EL (cell line): ENCODE results near the gene SPATA6L.
"Not testable (repeated sequence)": the region's sequence is repeated elsewhere in the genome, so short reads cannot be mapped to it uniquely, and the experiment has no call there.

Source experiments
- DNase-seq: peaks from one replicate; pipeline ENCODE4 v3.0.0-alpha.2; 2016

The SPATA6L gene

GRCh38 chr9:4622016-4622415 is 44.3 kb downstream of the SPATA6L start:
- no peak for DNase-seq

- DNase-seq: peak; percentile 43
Measured at GRCh38 chr9:4620881-4621555, 45.3 kb downstream of the SPATA6L start.

GRCh38 chr9:4620057-4620765 is 46.1 kb downstream of the SPATA6L start:
- DNase-seq: no peak

DNA sequence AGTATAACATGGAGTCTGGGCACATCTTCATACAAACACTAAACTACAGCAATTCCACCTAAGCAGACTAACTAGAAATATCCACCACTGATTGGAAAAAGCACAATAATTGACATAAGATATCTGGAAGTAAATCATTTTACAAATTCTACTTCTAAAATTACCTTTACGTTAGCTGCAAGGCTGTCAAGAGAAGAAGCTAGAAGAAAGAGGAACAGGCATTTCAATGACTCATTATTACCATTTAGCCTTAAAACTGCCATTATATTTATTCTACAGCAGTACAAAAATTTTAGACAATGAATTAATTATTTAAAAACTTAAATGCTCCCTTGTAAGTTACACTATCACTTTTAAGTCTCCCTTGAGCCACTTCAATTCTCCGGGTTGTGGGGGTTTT is 47.6 kb downstream of the SPATA6L start:
- no peak for DNase-seq

DNA sequence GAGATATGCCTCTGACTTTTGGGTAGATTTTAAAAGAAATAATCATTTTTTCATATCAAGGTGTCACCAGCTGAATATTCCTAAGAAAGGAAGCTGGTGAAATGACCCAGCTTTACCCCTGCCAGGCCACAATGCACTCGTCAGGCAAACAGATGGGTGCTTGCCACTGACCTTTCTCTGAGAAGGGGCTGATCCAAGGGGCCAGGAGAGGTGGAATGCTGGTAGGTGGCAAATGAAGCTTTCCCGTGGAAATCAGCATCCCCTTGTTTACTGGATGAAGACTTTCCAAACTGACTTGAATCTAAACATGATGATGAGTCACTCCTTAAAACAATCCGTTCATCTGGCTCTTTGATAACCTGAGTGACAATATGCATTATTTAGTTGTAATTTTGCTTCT is 48.5 kb downstream of the SPATA6L start:
- DNase-seq: no peak

DNA sequence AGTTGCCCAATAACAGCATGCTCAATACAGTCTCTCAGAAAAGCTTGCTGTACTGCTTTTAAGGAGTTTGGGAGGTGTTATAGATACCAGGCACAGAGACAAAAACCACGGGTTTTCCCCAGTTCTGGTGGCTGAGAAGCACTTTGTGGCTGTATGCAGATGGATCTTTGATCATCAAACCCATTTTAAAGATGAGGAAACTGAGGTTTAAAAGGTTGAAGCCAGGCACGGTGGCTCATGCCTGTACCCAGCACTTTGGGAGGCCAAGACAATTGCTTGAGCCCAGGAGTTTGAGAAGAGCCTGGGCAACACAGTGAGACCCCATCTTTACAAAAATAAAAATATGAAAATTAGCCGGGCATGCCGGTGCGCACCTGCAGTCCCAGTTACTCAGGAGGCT is 50.5 kb downstream of the SPATA6L start:
- no peak for DNase-seq

GRCh38 chr9:4615251-4615650 is 51.0 kb downstream of the SPATA6L start:
- peak; percentile 45 for DNase-seq

DNA sequence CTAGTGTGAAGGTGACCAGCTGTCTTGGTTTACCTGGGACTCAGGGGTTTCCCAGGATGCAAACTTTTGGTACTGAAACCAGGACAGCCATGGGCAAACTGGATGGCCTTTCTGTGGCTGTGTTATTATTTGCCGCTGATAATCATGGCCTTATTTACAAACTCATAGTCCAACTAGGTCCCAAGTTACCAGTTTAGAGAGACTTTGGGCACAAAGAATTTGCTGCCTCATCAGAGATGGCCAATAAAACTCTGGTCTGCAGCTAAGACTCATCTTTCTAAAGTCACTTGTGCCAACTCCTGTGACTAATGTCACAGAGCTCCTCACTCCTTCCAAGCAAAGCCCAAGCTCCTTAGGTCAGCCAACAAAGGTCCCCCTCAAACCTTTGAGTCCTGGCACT is 51.7 kb downstream of the SPATA6L start:
- DNase-seq: peak; percentile 13

- DNase-seq: not testable (repeated sequence)
Measured at GRCh38 chr9:4606033-4606432, 60.2 kb downstream of the SPATA6L start.

GRCh38 chr9:4604678-4605095 is 61.6 kb downstream of the SPATA6L start:
- DNase-seq: peak; percentile 65

- no peak for DNase-seq
Measured at GRCh38 chr9:4603830-4604229, 62.5 kb downstream of the SPATA6L start.

DNA sequence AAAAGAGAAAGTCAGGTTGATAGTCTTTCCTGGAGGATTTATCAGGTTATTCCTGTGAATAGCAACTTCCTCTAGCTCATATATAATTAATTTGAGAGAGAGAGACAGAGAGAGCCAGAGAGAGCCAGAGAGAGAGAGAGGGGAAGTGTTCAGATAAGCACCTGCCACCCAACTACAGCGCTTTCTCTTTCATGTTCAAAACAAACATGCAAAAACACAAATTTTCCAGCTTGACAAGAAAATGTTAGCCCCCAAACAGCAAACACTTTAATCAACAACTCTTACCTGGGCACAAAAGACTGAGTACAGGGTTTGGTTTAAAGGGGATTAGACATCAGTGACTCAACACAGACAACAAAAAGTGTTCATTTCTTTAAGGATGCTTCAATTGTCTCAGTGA is 65.9 kb downstream of the SPATA6L start:
- no peak for DNase-seq

DNA sequence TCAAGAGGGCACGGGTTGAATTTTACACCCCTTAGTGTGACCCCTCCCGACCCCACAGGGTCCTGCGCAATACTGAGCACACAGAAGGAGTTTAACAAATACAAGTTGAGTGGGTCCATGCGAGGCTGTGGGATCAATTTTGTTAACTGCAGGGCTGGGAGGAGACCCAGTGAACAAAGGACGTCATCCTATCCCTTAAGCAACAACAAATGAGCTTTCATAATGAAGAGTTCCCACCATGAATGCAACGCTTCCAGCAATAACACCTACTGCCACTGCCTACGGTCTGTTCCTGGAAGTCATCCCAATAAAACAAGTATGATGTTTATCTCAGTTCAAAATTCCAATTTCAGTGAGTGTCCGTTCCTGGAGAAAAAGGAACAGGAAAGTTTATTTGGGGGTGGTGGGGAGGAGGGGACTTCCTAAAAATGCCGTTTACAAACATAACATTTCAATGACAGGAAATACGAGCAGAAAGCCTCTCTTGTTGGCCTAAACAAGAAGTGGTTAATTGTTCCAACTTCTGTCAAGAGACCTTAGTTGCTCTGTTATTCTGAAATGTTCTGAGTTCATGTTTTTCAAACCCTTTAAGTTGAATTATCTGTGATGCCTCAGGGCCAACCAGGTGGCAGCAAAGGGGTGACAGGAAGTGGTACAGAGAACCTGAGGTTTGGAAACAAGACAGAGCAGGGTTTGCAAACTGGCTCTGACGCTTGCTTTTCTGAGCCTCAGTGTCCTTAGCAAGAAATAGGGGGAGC is 69.9 kb downstream of the SPATA6L start:
- no peak for DNase-seq

GRCh38 chr9:4594994-4595393 is 71.3 kb downstream of the SPATA6L start:
- no peak for DNase-seq

DNA sequence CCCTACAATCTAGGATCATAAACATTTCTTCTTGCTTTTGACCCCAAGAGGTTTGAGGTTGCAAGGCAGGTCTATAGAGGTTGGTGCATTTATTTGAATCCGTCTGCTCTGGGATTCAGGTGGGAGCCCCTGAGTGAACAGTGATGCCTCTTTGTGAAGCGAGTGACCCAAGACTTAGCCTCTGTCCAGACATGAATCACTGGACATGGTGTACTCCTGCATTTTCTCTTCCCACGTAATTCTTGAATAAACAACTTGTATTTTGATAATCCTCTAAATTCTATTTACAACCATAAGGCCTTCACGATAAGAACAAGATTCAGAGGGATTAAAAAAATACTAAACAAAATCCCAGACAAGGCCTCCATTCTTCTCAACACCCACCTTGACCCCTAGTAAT is 71.7 kb downstream of the SPATA6L start:
- no peak for DNase-seq

GRCh38 chr9:4592886-4593285 is 73.4 kb downstream of the SPATA6L start:
- peak; percentile 25 for DNase-seq

- DNase-seq: no peak
Measured at GRCh38 chr9:4592295-4592694, 74.0 kb downstream of the SPATA6L start.

DNA sequence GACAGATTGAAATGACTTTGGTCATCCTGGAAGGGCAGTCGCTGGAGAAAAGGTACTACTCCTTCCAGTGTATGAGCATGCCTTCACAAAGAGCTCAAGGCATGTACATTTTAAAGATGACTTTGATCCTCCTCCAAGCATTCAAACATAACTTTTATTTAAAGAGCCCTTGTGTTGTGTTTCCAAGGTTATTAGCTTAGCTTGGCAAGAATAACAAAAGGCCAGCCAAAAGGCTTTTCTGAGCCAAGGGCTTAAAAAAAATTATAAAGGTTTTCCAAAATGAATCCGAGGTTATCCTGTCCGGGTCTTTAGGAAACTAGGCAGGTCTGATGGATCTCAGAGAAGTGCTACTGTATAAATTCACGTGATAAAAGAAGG is 75.2 kb downstream of the SPATA6L start:
- DNase-seq: no peak

- DNase-seq: peak; percentile 50
Measured at GRCh38 chr9:4590430-4591122, 75.7 kb downstream of the SPATA6L start.

- no peak for DNase-seq
Measured at GRCh38 chr9:4588721-4589120, 77.6 kb downstream of the SPATA6L start.

- no peak for DNase-seq
Measured at GRCh38 chr9:4585135-4585534, 81.1 kb downstream of the SPATA6L start.

- DNase-seq: no peak
Measured at GRCh38 chr9:4584636-4585035, 81.6 kb downstream of the SPATA6L start.

GRCh38 chr9:4583001-4583400 is 83.3 kb downstream of the SPATA6L start:
- no peak for DNase-seq
